ENCODE data around the gene PCID2. TPM values are rescaled to one million over a fixed set of nuclear protein-coding genes. Genes with fewer than 3 reads are reported as not detected.

Gene PCID2
- total RNA-seq, 3 donors from 2014 or later, result 26.8 to 51.6 (median 35.0) TPM

- Histone ChIP-seq H3K36me3 (ENCODE audit: low read depth) (no peaks in the 10 kb centered on the region), H3K4me1 (ENCODE audit: low read depth) (peaks cover 3% of the 10 kb centered on the region), H3K9me3 (no peaks in the 10 kb centered on the region), H3K4me3 (no peak overlapping the region)
- no peak for ATAC-seq
- no peak for TF ChIP-seq CTCF (IDR thresholded peaks at IDR 0.05)
- no peak for DNase-seq
- intact Hi-C loops (cut with DNase I, micrococcal nuclease), result no loop called here
Measured at GRCh38 chr13:113171250-113172125, 37.0 kb downstream of the PCID2 start.

- H3K36me3 ChIP-seq (ENCODE audit: low read depth), result no peaks in the 10 kb centered on the region
- DNase-seq, result no peak
- H3K9me3 ChIP-seq, result no peaks in the 10 kb centered on the region
- peak; percentile 43 for ATAC-seq
- H3K4me3 ChIP-seq, result no peak overlapping the region
- no peak for TF ChIP-seq CTCF (IDR thresholded peaks at IDR 0.05)
- H3K4me1 ChIP-seq (ENCODE audit: low read depth), result peaks cover 2% of the 10 kb centered on the region
- intact Hi-C loops (cut with DNase I, micrococcal nuclease), result no loop called here
Measured at GRCh38 chr13:113170511-113170910, 38.0 kb downstream of the PCID2 start.

GRCh38 chr13:113169277-113170272, 38.9 kb downstream of the PCID2 start:
- H3K9me3 ChIP-seq, result no peaks in the 10 kb centered on the region
- H3K4me1 ChIP-seq (ENCODE audit: low read depth), result peaks cover 2% of the 10 kb centered on the region
- ATAC-seq, result peak; percentile 48
- no peaks in the 10 kb centered on the region for H3K36me3 ChIP-seq (ENCODE audit: low read depth)
- no peak for DNase-seq
- intact Hi-C loops (cut with DNase I, micrococcal nuclease), result no loop called here
- no peak for TF ChIP-seq CTCF (IDR thresholded peaks at IDR 0.05)
- H3K4me3 ChIP-seq, result no peak overlapping the region

- ATAC-seq, result no peak
- TF ChIP-seq CTCF (IDR thresholded peaks at IDR 0.05), result no peak
- Histone ChIP-seq H3K36me3 (ENCODE audit: low read depth) (no peaks in the 10 kb centered on the region), H3K4me3 (no peak overlapping the region), H3K9me3 (no peaks in the 10 kb centered on the region), H3K4me1 (ENCODE audit: low read depth) (peaks cover 2% of the 10 kb centered on the region)
- DNase-seq, result no peak
- intact Hi-C loops (cut with DNase I, micrococcal nuclease), result no loop called here
Measured at GRCh38 chr13:113168211-113168610, 40.3 kb downstream of the PCID2 start.

- DNase-seq, result no peak
- H3K4me3 ChIP-seq, result no peak overlapping the region
- no peaks in the 10 kb centered on the region for H3K36me3 ChIP-seq (ENCODE audit: low read depth)
- ATAC-seq, result no peak
- no peak for TF ChIP-seq CTCF (IDR thresholded peaks at IDR 0.05)
- intact Hi-C loops (cut with DNase I, micrococcal nuclease), result no loop called here
- H3K4me1 ChIP-seq (ENCODE audit: low read depth), result peaks cover 2% of the 10 kb centered on the region
- no peaks in the 10 kb centered on the region for H3K9me3 ChIP-seq
Measured at GRCh38 chr13:113167575-113167974, 40.9 kb downstream of the PCID2 start.
